Measurements from ENCODE around the gene RBM42.
A peak's percentile ranks its signal among the peaks of the same experiment; 100 is the strongest.
"Not testable (repeated sequence)": the region's sequence is repeated elsewhere in the genome, so short reads cannot be mapped to it uniquely, and the experiment has no call there.

The RBM42 gene

GRCh38 chr19:35639321-35639639 is 10.4 kb downstream of the RBM42 start:
- no peak overlapping the region for H3K27ac Mint-ChIP-seq

DNA sequence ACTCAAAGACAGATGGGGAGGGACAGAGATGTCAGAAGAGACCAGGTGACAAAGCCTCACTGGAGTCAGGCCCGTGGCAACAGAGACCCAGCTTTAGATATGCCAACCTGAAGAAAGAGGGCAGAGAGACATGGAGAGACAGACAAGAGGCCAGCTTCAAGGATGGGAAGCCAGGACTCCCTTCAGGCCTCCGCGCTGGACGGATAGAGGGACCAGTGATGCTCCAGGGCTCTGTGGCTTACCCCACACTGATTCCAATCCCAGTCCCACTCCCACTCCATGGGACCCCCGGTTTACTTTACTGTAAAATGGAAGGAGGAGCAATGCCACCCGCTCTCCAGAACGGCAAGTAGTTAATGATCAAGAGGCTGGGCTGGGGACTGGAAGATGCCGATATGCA is 11.0 kb downstream of the RBM42 start:
- H3K9me3 Mint-ChIP-seq (ENCODE audit: low read depth) = no peaks in the 10 kb centered on the region
- peaks cover 18% of the 10 kb centered on the region for H3K4me1 Mint-ChIP-seq (ENCODE audit: low read depth)
- no peak overlapping the region for H3K27ac Mint-ChIP-seq
- H3K4me3 Mint-ChIP-seq = no peak overlapping the region
- no peaks in the 10 kb centered on the region for H3K27me3 Mint-ChIP-seq
- H3K36me3 Mint-ChIP-seq = no peaks in the 10 kb centered on the region

More at GRCh38 chr19:35639321-35639639, 10.4 kb downstream of the RBM42 start:
- H3K36me3 Mint-ChIP-seq = no peaks in the 10 kb centered on the region
- peaks cover 12% of the 10 kb centered on the region for H3K4me1 Mint-ChIP-seq (ENCODE audit: low read depth)
- no peaks in the 10 kb centered on the region for H3K9me3 Mint-ChIP-seq (ENCODE audit: low read depth)
- H3K4me3 Mint-ChIP-seq = no peak overlapping the region
- no peaks in the 10 kb centered on the region for H3K27me3 Mint-ChIP-seq

GRCh38 chr19:35641515-35642151 is 12.8 kb downstream of the RBM42 start, which contains the start of gene ETV2:
TSS of gene ETV2 (plus strand) at chr19:35641745. CDS start at chr19:35642461, 716 bp downstream.
- Mint-ChIP-seq H3K9me3 (ENCODE audit: low read depth) (no peaks in the 10 kb centered on the region), H3K4me1 (ENCODE audit: low read depth) (peaks cover 27% of the 10 kb centered on the region), H3K36me3 (no peaks in the 10 kb centered on the region), H3K27me3 (no peaks in the 10 kb centered on the region), H3K27ac (peak within 1 kb of the TSS; percentile 43), H3K4me3 (peak within 1 kb of the TSS; percentile 68)

GRCh38 chr19:35642312-35642711 is 13.5 kb downstream of the RBM42 start:
- Mint-ChIP-seq H3K4me3 (peak overlapping the region; percentile 68), H3K27me3 (no peaks in the 10 kb centered on the region), H3K27ac (no peak overlapping the region), H3K9me3 (ENCODE audit: low read depth) (no peaks in the 10 kb centered on the region), H3K36me3 (no peaks in the 10 kb centered on the region), H3K4me1 (ENCODE audit: low read depth) (peaks cover 28% of the 10 kb centered on the region)

DNA sequence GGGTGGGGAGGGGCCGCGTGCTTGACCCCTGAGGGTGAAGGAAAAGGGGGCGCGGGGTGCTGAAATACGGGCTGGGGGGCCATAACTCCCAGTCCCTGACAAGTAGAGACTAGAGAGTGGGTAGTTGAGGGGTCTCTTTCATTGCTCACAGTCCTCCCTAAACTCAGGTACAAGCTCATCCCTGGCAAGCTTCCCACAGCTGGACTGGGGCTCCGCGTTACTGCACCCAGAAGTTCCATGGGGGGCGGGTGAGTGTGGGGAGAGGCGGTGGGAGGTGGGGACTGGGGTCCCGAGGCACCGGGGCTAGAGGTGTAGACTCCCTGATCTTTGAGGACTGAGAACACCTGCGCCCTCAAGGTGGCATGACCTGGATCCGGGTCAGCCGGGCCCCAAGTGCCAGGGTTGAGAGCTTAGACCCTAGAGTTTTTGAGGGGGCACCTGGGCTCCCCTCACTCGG is 14.0 kb downstream of the RBM42 start:
- Mint-ChIP-seq H3K27ac (no peak overlapping the region), H3K4me3 (peak overlapping the region; percentile 68), H3K36me3 (no peaks in the 10 kb centered on the region), H3K27me3 (no peaks in the 10 kb centered on the region), H3K4me1 (ENCODE audit: low read depth) (peaks cover 28% of the 10 kb centered on the region), H3K9me3 (ENCODE audit: low read depth) (no peaks in the 10 kb centered on the region)

DNA sequence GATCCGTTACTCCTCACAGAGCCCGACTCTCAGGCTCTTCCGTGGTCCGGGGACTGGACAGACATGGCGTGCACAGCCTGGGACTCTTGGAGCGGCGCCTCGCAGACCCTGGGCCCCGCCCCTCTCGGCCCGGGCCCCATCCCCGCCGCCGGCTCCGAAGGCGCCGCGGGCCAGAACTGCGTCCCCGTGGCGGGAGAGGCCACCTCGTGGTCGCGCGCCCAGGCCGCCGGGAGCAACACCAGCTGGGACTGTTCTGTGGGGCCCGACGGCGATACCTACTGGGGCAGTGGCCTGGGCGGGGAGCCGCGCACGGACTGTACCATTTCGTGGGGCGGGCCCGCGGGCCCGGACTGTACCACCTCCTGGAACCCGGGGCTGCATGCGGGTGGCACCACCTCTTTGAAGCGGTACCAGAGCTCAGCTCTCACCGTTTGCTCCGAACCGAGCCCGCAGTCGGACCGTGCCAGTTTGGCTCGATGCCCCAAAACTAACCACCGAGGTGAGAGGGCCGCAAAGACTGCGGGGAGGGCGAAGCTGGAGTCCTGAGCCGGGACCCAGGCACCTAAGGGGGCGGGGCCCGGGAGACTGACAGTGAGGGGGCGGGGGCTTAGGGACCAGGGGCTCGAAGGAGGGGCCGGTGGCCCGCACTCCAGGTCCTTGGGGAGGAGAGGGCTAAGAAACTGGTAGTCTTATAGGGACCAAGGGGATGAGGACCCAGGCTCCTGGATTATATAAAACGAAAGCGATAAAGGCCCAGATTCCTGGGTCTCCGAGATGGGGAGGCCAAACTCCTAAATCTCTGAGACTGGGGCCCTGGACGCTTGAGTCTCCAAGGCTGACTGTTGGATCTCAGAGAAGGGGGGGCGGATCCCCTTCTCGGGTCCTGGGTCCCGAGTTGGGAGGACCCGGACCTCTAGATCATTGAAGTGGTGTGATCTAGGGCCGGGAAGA is 14.7 kb downstream of the RBM42 start:
- H3K27ac Mint-ChIP-seq = peak overlapping the region; percentile 76
- H3K4me3 Mint-ChIP-seq = peak overlapping the region; percentile 85
- H3K36me3 Mint-ChIP-seq = no peaks in the 10 kb centered on the region
- no peaks in the 10 kb centered on the region for H3K27me3 Mint-ChIP-seq
- no peaks in the 10 kb centered on the region for H3K9me3 Mint-ChIP-seq (ENCODE audit: low read depth)
- peaks cover 35% of the 10 kb centered on the region for H3K4me1 Mint-ChIP-seq (ENCODE audit: low read depth)

DNA sequence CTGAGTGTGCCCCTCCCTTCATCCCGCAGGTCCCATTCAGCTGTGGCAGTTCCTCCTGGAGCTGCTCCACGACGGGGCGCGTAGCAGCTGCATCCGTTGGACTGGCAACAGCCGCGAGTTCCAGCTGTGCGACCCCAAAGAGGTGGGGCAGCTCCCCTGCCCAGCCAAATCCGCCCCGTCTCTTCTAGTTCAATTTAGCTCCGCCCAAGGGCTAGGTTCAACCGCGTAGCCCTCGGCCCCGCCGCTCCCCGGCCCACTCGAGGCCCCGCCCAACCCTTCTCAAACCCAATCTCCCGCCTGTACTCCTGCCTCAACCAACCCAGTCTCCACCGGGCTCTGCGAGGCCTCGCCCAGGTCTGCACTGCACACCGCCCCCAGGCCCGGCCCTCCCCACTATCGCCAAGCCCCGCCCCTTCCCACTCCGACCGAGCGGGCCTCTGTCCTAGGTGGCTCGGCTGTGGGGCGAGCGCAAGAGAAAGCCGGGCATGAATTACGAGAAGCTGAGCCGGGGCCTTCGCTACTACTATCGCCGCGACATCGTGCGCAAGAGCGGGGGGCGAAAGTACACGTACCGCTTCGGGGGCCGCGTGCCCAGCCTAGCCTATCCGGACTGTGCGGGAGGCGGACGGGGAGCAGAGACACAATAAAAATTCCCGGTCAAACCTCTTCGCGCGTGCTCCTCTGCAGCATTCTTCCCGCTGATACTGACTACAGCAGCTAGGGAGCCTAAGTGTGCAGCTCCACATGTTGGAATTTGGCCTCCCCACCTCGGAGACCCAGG is 15.6 kb downstream of the RBM42 start:
- Mint-ChIP-seq H3K27ac (peak overlapping the region; percentile 90), H3K27me3 (no peaks in the 10 kb centered on the region), H3K9me3 (ENCODE audit: low read depth) (no peaks in the 10 kb centered on the region), H3K4me3 (peak overlapping the region; percentile 85), H3K36me3 (no peaks in the 10 kb centered on the region), H3K4me1 (ENCODE audit: low read depth) (peaks cover 38% of the 10 kb centered on the region)

- Mint-ChIP-seq H3K9me3 (ENCODE audit: low read depth) (no peaks in the 10 kb centered on the region), H3K27me3 (no peaks in the 10 kb centered on the region), H3K4me1 (ENCODE audit: low read depth) (peaks cover 39% of the 10 kb centered on the region), H3K4me3 (peak overlapping the region; percentile 85), H3K27ac (peak overlapping the region; percentile 90), H3K36me3 (no peaks in the 10 kb centered on the region)
Observed at GRCh38 chr19:35644987-35645679, 16.3 kb downstream of the RBM42 start.

GRCh38 chr19:35645680-35646511 is 17.1 kb downstream of the RBM42 start:
- no peaks in the 10 kb centered on the region for H3K36me3 Mint-ChIP-seq
- H3K27me3 Mint-ChIP-seq = no peaks in the 10 kb centered on the region
- H3K4me3 Mint-ChIP-seq = peak overlapping the region; percentile 20
- no peak overlapping the region for H3K27ac Mint-ChIP-seq
- no peaks in the 10 kb centered on the region for H3K9me3 Mint-ChIP-seq (ENCODE audit: low read depth)
- H3K4me1 Mint-ChIP-seq (ENCODE audit: low read depth) = peaks cover 45% of the 10 kb centered on the region

DNA sequence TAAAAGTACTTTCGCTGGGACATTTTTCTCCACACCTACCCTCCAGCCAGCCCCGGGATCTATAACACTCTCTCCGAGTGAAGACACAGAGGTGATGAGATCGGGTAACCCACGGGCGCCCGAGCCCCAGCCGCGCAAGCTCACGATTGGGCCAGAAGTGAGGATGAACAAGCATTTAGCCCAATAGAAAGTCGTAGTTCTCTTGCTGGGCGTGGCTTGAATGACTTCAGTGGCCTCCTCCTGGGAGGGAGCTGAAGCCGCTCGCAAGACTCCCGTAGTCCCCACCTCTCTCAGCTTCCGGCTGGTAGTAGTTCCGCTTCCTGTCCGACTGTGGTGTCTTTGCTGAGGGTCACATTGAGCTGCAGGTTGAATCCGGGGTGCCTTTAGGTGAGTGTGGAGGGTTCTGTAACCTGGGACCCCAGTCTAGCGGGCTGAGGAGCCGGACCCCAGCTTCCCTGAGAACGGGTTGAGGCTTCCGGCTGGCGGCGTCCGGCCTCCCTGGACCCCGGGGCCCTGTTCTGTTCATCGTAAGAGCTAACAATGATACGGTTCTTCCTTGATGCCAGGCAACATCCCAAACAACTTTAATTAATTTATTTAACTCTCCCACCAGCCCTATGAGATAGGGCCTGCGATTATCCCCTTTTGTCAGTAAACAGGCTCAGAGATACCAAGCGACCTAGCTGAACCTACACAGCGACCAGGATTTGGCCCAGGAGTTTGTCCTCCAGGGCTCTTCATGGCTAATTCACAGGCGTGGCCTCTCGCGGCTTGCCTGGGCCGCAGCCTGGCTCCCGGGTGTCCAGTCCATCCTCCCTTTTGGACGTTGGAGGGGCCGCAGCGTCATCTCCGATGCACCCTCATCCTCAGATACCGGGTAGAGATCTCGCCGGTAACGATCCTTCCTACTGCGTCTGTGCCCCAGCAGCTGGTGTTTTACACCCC is 19.5 kb downstream of the RBM42 start, which contains the start of gene COX6B1:
TSS of gene COX6B1 (plus strand) at position 307 of the 945 bp plus-strand sequence. CDS start 2,921 bp downstream, outside the sequence.
- H3K4me1 Mint-ChIP-seq (ENCODE audit: low read depth) = peaks cover 40% of the 10 kb centered on the region
- peak within 1 kb of the TSS; percentile 98 for H3K4me3 Mint-ChIP-seq

GRCh38 chr19:35650581-35650980 is 21.7 kb downstream of the RBM42 start:
- Mint-ChIP-seq H3K4me1 (ENCODE audit: low read depth) (peaks cover 31% of the 10 kb centered on the region), H3K27me3 (no peaks in the 10 kb centered on the region), H3K9me3 (ENCODE audit: low read depth) (no peaks in the 10 kb centered on the region), H3K27ac (no peak overlapping the region), H3K36me3 (no peaks in the 10 kb centered on the region), H3K4me3 (peak overlapping the region; percentile 98)

More for the DNA sequence above, 19.5 kb downstream of the RBM42 start, which contains the start of gene COX6B1:
- Mint-ChIP-seq H3K27me3 (no peaks in the 10 kb centered on the region), H3K36me3 (no peaks in the 10 kb centered on the region), H3K27ac (peak within 1 kb of the TSS; percentile 94), H3K9me3 (ENCODE audit: low read depth) (no peaks in the 10 kb centered on the region)

DNA sequence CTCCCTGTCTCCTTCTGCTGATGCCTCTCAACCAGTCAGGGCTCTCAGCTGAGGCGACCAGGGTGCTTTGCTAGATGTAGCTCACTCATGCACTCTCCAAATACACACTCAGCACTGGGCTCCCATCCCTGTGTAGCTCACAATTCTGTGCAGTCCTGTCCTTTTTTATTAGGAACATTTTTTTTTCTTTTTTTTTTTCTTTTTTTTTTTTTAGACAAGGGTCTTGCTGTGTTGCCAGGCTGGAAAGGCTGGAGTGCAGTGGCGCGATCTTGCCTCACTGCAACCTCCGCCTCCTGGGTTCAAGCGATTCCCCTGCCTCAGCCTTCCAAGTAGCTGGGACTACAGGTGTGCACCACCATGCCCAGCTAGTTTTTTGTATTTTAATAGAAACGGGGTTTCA is 26.0 kb downstream of the RBM42 start:
- not testable (repeated sequence) for H3K4me3 Mint-ChIP-seq, H3K27ac Mint-ChIP-seq, H3K36me3 Mint-ChIP-seq

GRCh38 chr19:35655600-35655999 is 26.8 kb downstream of the RBM42 start:
- Mint-ChIP-seq H3K27me3 (no peaks in the 10 kb centered on the region), H3K36me3 (peaks cover 4% of the 10 kb centered on the region), H3K9me3 (ENCODE audit: low read depth) (no peaks in the 10 kb centered on the region), H3K4me3 (no peak overlapping the region), H3K4me1 (ENCODE audit: low read depth) (peaks cover 16% of the 10 kb centered on the region), H3K27ac (no peak overlapping the region)

More for the DNA sequence above, 26.0 kb downstream of the RBM42 start:
- H3K4me1 Mint-ChIP-seq (ENCODE audit: low read depth) = peaks cover 21% of the 10 kb centered on the region
- not testable (repeated sequence) for H3K9me3 Mint-ChIP-seq (ENCODE audit: low read depth); H3K27me3 Mint-ChIP-seq
